Measurements from ENCODE around the gene FAM193A. TPM values are rescaled to one million over a fixed set of nuclear protein-coding genes. Genes with fewer than 3 reads are reported as not detected.

The FAM193A gene
- polyA plus RNA-seq, 4 donors = 10.0 to 19.2 (median 12.8) TPM

GRCh38 chr4:2574863-2575262, 38.4 kb downstream of the FAM193A start:
- 89 to 90% (median 89%) methylated on average over 9 of the region's 9 CpGs for WGBS, 3 donors
- H3K4me3 ChIP-seq (ENCODE audit: low read depth in 1 of 3, low read length in 3 of 3) = no peak overlapping the region
- no peaks in the 10 kb centered on the region for H3K9me3 ChIP-seq (ENCODE audit: control insufficient read depth in 2 of 2, insufficient read depth in 1 of 2, low read depth in 1 of 2, low read length in 1 of 2)
- DNase-seq (no peak), FAIRE-seq (no peak)
- no peak overlapping the region for H3K27ac ChIP-seq (ENCODE audit: low read depth in 1 of 3, low read length in 2 of 3)
- H3K4me1 ChIP-seq (ENCODE audit: control insufficient read depth in 3 of 3, insufficient read depth in 2 of 3, low read depth in 1 of 3, low read length in 2 of 3) = peaks cover 0 to 5% (median 0%) of the 10 kb centered on the region in 3 donors
- no peaks in the 10 kb centered on the region for H3K27me3 ChIP-seq (ENCODE audit: control insufficient read depth in 3 of 3, insufficient read depth in 3 of 3, low read length in 3 of 3)
- peaks cover 0 to 21% (median 0%) of the 10 kb centered on the region in 3 donors for H3K36me3 ChIP-seq (ENCODE audit: control insufficient read depth in 3 of 3, insufficient read depth in 2 of 3, low read depth in 1 of 3, low read length in 3 of 3)

GRCh38 chr4:2576290-2576689, 39.8 kb downstream of the FAM193A start:
- Histone ChIP-seq H3K4me1 (ENCODE audit: control insufficient read depth in 3 of 3, insufficient read depth in 2 of 3, low read depth in 1 of 3, low read length in 2 of 3) (no peaks in the 10 kb centered on the region), H3K27me3 (ENCODE audit: control insufficient read depth in 3 of 3, insufficient read depth in 3 of 3, low read length in 3 of 3) (no peaks in the 10 kb centered on the region), H3K27ac (ENCODE audit: low read depth in 1 of 3, low read length in 2 of 3) (no peak overlapping the region), H3K9me3 (ENCODE audit: control insufficient read depth in 2 of 2, insufficient read depth in 1 of 2, low read depth in 1 of 2, low read length in 1 of 2) (peaks cover 0 to 7% of the 10 kb centered on the region in 2 donors), H3K36me3 (ENCODE audit: control insufficient read depth in 3 of 3, insufficient read depth in 2 of 3, low read depth in 1 of 3, low read length in 3 of 3) (peaks cover 0 to 21% (median 0%) of the 10 kb centered on the region in 3 donors), H3K4me3 (ENCODE audit: low read depth in 1 of 3, low read length in 3 of 3) (no peak overlapping the region)
- WGBS, 3 donors = 94 to 99% (median 96%) methylated on average over 4 of the region's 4 CpGs
- DNase-seq (no peak), FAIRE-seq (no peak)

GRCh38 chr4:2578106-2578505, 41.7 kb downstream of the FAM193A start:
- peaks cover 0 to 7% of the 10 kb centered on the region in 2 donors for H3K9me3 ChIP-seq (ENCODE audit: control insufficient read depth in 2 of 2, insufficient read depth in 1 of 2, low read depth in 1 of 2, low read length in 1 of 2)
- no peaks in the 10 kb centered on the region for H3K27me3 ChIP-seq (ENCODE audit: control insufficient read depth in 3 of 3, insufficient read depth in 3 of 3, low read length in 3 of 3)
- FAIRE-seq = no peak
- peaks cover 0 to 18% (median 0%) of the 10 kb centered on the region in 3 donors for H3K36me3 ChIP-seq (ENCODE audit: control insufficient read depth in 3 of 3, insufficient read depth in 2 of 3, low read depth in 1 of 3, low read length in 3 of 3)
- H3K4me3 ChIP-seq (ENCODE audit: low read depth in 1 of 3, low read length in 3 of 3) = no peak overlapping the region
- H3K4me1 ChIP-seq (ENCODE audit: control insufficient read depth in 3 of 3, insufficient read depth in 2 of 3, low read depth in 1 of 3, low read length in 2 of 3) = no peaks in the 10 kb centered on the region
- DNase-seq = no peak
- no peak overlapping the region for H3K27ac ChIP-seq (ENCODE audit: low read depth in 1 of 3, low read length in 2 of 3)
- WGBS, 3 donors = 87 to 97% (median 96%) methylated on average over 4 of the region's 4 CpGs

GRCh38 chr4:2579910-2580309, 43.5 kb downstream of the FAM193A start:
- 98% methylated on average over 5 of the region's 5 CpGs for WGBS, 3 donors
- Histone ChIP-seq H3K36me3 (ENCODE audit: control insufficient read depth in 3 of 3, insufficient read depth in 2 of 3, low read depth in 1 of 3, low read length in 3 of 3) (peaks cover 0 to 8% (median 0%) of the 10 kb centered on the region in 3 donors), H3K27ac (ENCODE audit: low read depth in 1 of 3, low read length in 2 of 3) (no peak overlapping the region), H3K27me3 (ENCODE audit: control insufficient read depth in 3 of 3, insufficient read depth in 3 of 3, low read length in 3 of 3) (no peaks in the 10 kb centered on the region), H3K4me1 (ENCODE audit: control insufficient read depth in 3 of 3, insufficient read depth in 2 of 3, low read depth in 1 of 3, low read length in 2 of 3) (no peaks in the 10 kb centered on the region), H3K4me3 (ENCODE audit: low read depth in 1 of 3, low read length in 3 of 3) (no peak overlapping the region), H3K9me3 (ENCODE audit: control insufficient read depth in 2 of 2, insufficient read depth in 1 of 2, low read depth in 1 of 2, low read length in 1 of 2) (peaks cover 0 to 7% of the 10 kb centered on the region in 2 donors)
- no peak for DNase-seq
- no peak for FAIRE-seq

GRCh38 chr4:2583092-2583491, 46.6 kb downstream of the FAM193A start:
- peaks cover 0 to 5% (median 0%) of the 10 kb centered on the region in 3 donors for H3K4me1 ChIP-seq (ENCODE audit: control insufficient read depth in 3 of 3, insufficient read depth in 2 of 3, low read depth in 1 of 3, low read length in 2 of 3)

GRCh38 chr4:2583517-2583916, 47.1 kb downstream of the FAM193A start:
- H3K27me3 ChIP-seq (ENCODE audit: control insufficient read depth in 3 of 3, insufficient read depth in 3 of 3, low read length in 3 of 3) = no peaks in the 10 kb centered on the region
- peaks cover 0 to 7% of the 10 kb centered on the region in 2 donors for H3K9me3 ChIP-seq (ENCODE audit: control insufficient read depth in 2 of 2, insufficient read depth in 1 of 2, low read depth in 1 of 2, low read length in 1 of 2)
- peaks cover 0 to 6% (median 0%) of the 10 kb centered on the region in 3 donors for H3K36me3 ChIP-seq (ENCODE audit: control insufficient read depth in 3 of 3, insufficient read depth in 2 of 3, low read depth in 1 of 3, low read length in 3 of 3)
- DNase-seq = peak in 1 of 2 donors; percentile 23
- no peak overlapping the region for H3K27ac ChIP-seq (ENCODE audit: low read depth in 1 of 3, low read length in 2 of 3)
- no peak overlapping the region for H3K4me3 ChIP-seq (ENCODE audit: low read depth in 1 of 3, low read length in 3 of 3)
- WGBS, 3 donors = 63 to 68% (median 67%) methylated on average over 4 of the region's 4 CpGs
- peaks cover 0 to 9% (median 0%) of the 10 kb centered on the region in 3 donors for H3K4me1 ChIP-seq (ENCODE audit: control insufficient read depth in 3 of 3, insufficient read depth in 2 of 3, low read depth in 1 of 3, low read length in 2 of 3)
- no peak for FAIRE-seq

More at GRCh38 chr4:2583092-2583491, 46.6 kb downstream of the FAM193A start:
- 69 to 87% (median 76%) methylated on average over 4 of the region's 4 CpGs for WGBS, 3 donors
- H3K27me3 ChIP-seq (ENCODE audit: control insufficient read depth in 3 of 3, insufficient read depth in 3 of 3, low read length in 3 of 3) = no peaks in the 10 kb centered on the region
- peaks cover 0 to 7% of the 10 kb centered on the region in 2 donors for H3K9me3 ChIP-seq (ENCODE audit: control insufficient read depth in 2 of 2, insufficient read depth in 1 of 2, low read depth in 1 of 2, low read length in 1 of 2)
- H3K36me3 ChIP-seq (ENCODE audit: control insufficient read depth in 3 of 3, insufficient read depth in 2 of 3, low read depth in 1 of 3, low read length in 3 of 3) = peaks cover 0 to 6% (median 0%) of the 10 kb centered on the region in 3 donors
- H3K4me3 ChIP-seq (ENCODE audit: low read depth in 1 of 3, low read length in 3 of 3) = no peak overlapping the region
- FAIRE-seq = no peak
- H3K27ac ChIP-seq (ENCODE audit: low read depth in 1 of 3, low read length in 2 of 3) = no peak overlapping the region
- no peak for DNase-seq

GRCh38 chr4:2586502-2586901, 50.1 kb downstream of the FAM193A start:
- Histone ChIP-seq H3K27ac (ENCODE audit: low read depth in 1 of 3, low read length in 2 of 3) (no peak overlapping the region), H3K4me1 (ENCODE audit: control insufficient read depth in 3 of 3, insufficient read depth in 2 of 3, low read depth in 1 of 3, low read length in 2 of 3) (peaks cover 0 to 12% (median 2%) of the 10 kb centered on the region in 3 donors), H3K36me3 (ENCODE audit: control insufficient read depth in 3 of 3, insufficient read depth in 2 of 3, low read depth in 1 of 3, low read length in 3 of 3) (peaks cover 0 to 6% (median 0%) of the 10 kb centered on the region in 3 donors), H3K4me3 (ENCODE audit: low read depth in 1 of 3, low read length in 3 of 3) (no peak overlapping the region), H3K9me3 (ENCODE audit: control insufficient read depth in 2 of 2, insufficient read depth in 1 of 2, low read depth in 1 of 2, low read length in 1 of 2) (no peaks in the 10 kb centered on the region), H3K27me3 (ENCODE audit: control insufficient read depth in 3 of 3, insufficient read depth in 3 of 3, low read length in 3 of 3) (no peaks in the 10 kb centered on the region)
- no peak for DNase-seq
- WGBS, 3 donors = 94 to 97% (median 96%) methylated on average over 5 of the region's 5 CpGs
- FAIRE-seq = no peak

GRCh38 chr4:2587213-2587823, 50.9 kb downstream of the FAM193A start:
- Histone ChIP-seq H3K4me3 (ENCODE audit: low read depth in 1 of 3, low read length in 3 of 3) (no peak overlapping the region), H3K4me1 (ENCODE audit: control insufficient read depth in 3 of 3, insufficient read depth in 2 of 3, low read depth in 1 of 3, low read length in 2 of 3) (peaks cover 0 to 12% (median 2%) of the 10 kb centered on the region in 3 donors), H3K36me3 (ENCODE audit: control insufficient read depth in 3 of 3, insufficient read depth in 2 of 3, low read depth in 1 of 3, low read length in 3 of 3) (peaks cover 0 to 6% (median 0%) of the 10 kb centered on the region in 3 donors), H3K9me3 (ENCODE audit: control insufficient read depth in 2 of 2, insufficient read depth in 1 of 2, low read depth in 1 of 2, low read length in 1 of 2) (no peaks in the 10 kb centered on the region), H3K27ac (ENCODE audit: low read depth in 1 of 3, low read length in 2 of 3) (no peak overlapping the region), H3K27me3 (ENCODE audit: control insufficient read depth in 3 of 3, insufficient read depth in 3 of 3, low read length in 3 of 3) (no peaks in the 10 kb centered on the region)
- WGBS, 3 donors = 58 to 68% (median 65%) methylated on average over 8 of the region's 8 CpGs
- DNase-seq (no peak), FAIRE-seq (no peak)
